Measurements from ENCODE around the gene MPP2.

GRCh38 chr17:43917348-43918025 lies 10.2 kb upstream of the MPP2 start:
- TF ChIP-seq ZNF544 (tag by site-specific recombination; IDR thresholded peaks at IDR 0.05) (no peak), RBAK (tag by site-specific recombination; IDR thresholded peaks at IDR 0.05) (no peak), CTCF (tag by site-specific recombination; IDR thresholded peaks at IDR 0.05) (no peak), ZNF658 (tag by site-specific recombination; IDR thresholded peaks at IDR 0.05) (no peak), ZNF23 (tag by site-specific recombination; IDR thresholded peaks at IDR 0.05; ENCODE audit: borderline replicate concordance) (no peak), ZNF274 (IDR thresholded peaks at IDR 0.05; ENCODE audit: low read length) (no peak), ZNF274 (tag by site-specific recombination; IDR thresholded peaks at IDR 0.05; ENCODE audit: borderline replicate concordance) (no peak)
